Calu3 (cell line): ENCODE data around the gene UNC13C. TPM values are rescaled to one million over a fixed set of nuclear protein-coding genes. Genes with fewer than 3 reads are reported as not detected.

Experiments
- BruUV-seq: library from RNA; stranded (reverse); fragments of 400-500 nt; replicated peaks from 2 replicates; lab custom pipeline; 2021; lab: Mats Ljungman, UMichigan
- CTCF ChIA-PET: fragments of 300-600 bp; sonication (Branson Sonifier 250); formaldehyde crosslinking; loops from one replicate; lab custom pipeline; 2022; ENCODE audit warnings: antibody characterized with exemption; lab: Charles Lee
- DNase-seq: peaks from one replicate; pipeline ENCODE4 v3.0.0; 2022
- H3K27ac Mint-ChIP-seq: one replicate; pipeline ENCODE4 v1.8.0; 2022; ENCODE audit warnings: mixed read lengths; ENCODE audit not compliant: unreplicated experiment
- H3K27me3 Mint-ChIP-seq: one replicate; pipeline ENCODE4 v1.8.0; 2022; ENCODE audit warnings: mixed read lengths; ENCODE audit not compliant: unreplicated experiment
- H3K36me3 Mint-ChIP-seq: one replicate; pipeline ENCODE4 v1.8.0; 2022; ENCODE audit warnings: mild to moderate bottlenecking, moderate library complexity, mixed read lengths; ENCODE audit not compliant: insufficient read depth, unreplicated experiment
- H3K4me1 Mint-ChIP-seq: one replicate; pipeline ENCODE4 v1.8.0; 2022; ENCODE audit warnings: mild to moderate bottlenecking, low read depth, mixed read lengths; ENCODE audit not compliant: unreplicated experiment
- H3K4me3 Mint-ChIP-seq: one replicate; pipeline ENCODE4 v1.8.0; 2022; ENCODE audit warnings: mild to moderate bottlenecking, low read depth, moderate library complexity, mixed read lengths; ENCODE audit not compliant: unreplicated experiment
- H3K9me3 Mint-ChIP-seq: one replicate; pipeline ENCODE4 v1.8.0; 2022; ENCODE audit warnings: low read depth, mixed read lengths; ENCODE audit not compliant: unreplicated experiment
- CTCF ChIP-seq: fragments of 200-600 bp; IDR thresholded peaks from one replicate; pipeline ENCODE4 v1.8.0; 2022; ENCODE audit warnings: antibody characterized with exemption; ENCODE audit not compliant: unreplicated experiment
- intact Hi-C: fragments of 100-400 bp; cut with micrococcal nuclease; formaldehyde crosslinking; loops from one replicate; pipeline ENCODE4 v1.10.0; 2022; ENCODE audit not compliant: unreplicated experiment
- total RNA-seq: library from RNA; stranded (reverse); gene quantifications from 2 replicates; pipeline ENCODE4 v1.2.3, GENCODE V29; 2022

Gene UNC13C
- total RNA-seq, 1 experiment from 2014 or later = 0.38 TPM

- H3K27me3 Mint-ChIP-seq = no peaks in the 10 kb centered on the region
- BruUV-seq = no TSS peak
- no peaks in the 10 kb centered on the region for H3K36me3 Mint-ChIP-seq
- no peaks in the 10 kb centered on the region for H3K9me3 Mint-ChIP-seq
- intact Hi-C loops = loop anchor here (10.0 kb wide), 1 partner anchor 186 kb away; no protein-coding TSS in a partner anchor
- no peak for TF ChIP-seq CTCF
- no peak for DNase-seq
- CTCF ChIA-PET = no interaction called here
- no peak overlapping the region for H3K4me3 Mint-ChIP-seq
- no peak overlapping the region for H3K27ac Mint-ChIP-seq
- no peaks in the 10 kb centered on the region for H3K4me1 Mint-ChIP-seq
These were observed 110.6 kb downstream of the UNC13C start for GRCh38 chr15:54088837-54089236.

- BruUV-seq = no TSS peak
- Mint-ChIP-seq H3K9me3 (peaks cover 4% of the 10 kb centered on the region), H3K27me3 (no peaks in the 10 kb centered on the region), H3K27ac (no peak overlapping the region), H3K4me3 (no peak overlapping the region), H3K4me1 (no peaks in the 10 kb centered on the region), H3K36me3 (no peaks in the 10 kb centered on the region)
- intact Hi-C loops = loop anchor here (10.0 kb wide), 1 partner anchor 185 kb away; no protein-coding TSS in a partner anchor
- CTCF ChIA-PET = no interaction called here
- no peak for DNase-seq
- TF ChIP-seq CTCF = no peak
These were observed 111.5 kb downstream of the UNC13C start for GRCh38 chr15:54089776-54090175.

GRCh38 chr15:54091651-54092050 lies 113.4 kb downstream of the UNC13C start:
- DNase-seq = no peak
- peaks cover 4% of the 10 kb centered on the region for H3K9me3 Mint-ChIP-seq
- intact Hi-C loops = no loop called here
- no peak overlapping the region for H3K27ac Mint-ChIP-seq
- no peaks in the 10 kb centered on the region for H3K4me1 Mint-ChIP-seq
- no peak overlapping the region for H3K4me3 Mint-ChIP-seq
- no peaks in the 10 kb centered on the region for H3K27me3 Mint-ChIP-seq
- no TSS peak for BruUV-seq
- no peak for TF ChIP-seq CTCF
- CTCF ChIA-PET = no interaction called here
- no peaks in the 10 kb centered on the region for H3K36me3 Mint-ChIP-seq

GRCh38 chr15:54094661-54095060 lies 116.4 kb downstream of the UNC13C start:
- no peak for TF ChIP-seq CTCF
- Mint-ChIP-seq H3K9me3 (peaks cover 7% of the 10 kb centered on the region), H3K4me1 (no peaks in the 10 kb centered on the region), H3K36me3 (no peaks in the 10 kb centered on the region), H3K4me3 (no peak overlapping the region), H3K27ac (no peak overlapping the region), H3K27me3 (no peaks in the 10 kb centered on the region)
- intact Hi-C loops = no loop called here
- DNase-seq = no peak
- BruUV-seq = no TSS peak
- CTCF ChIA-PET = interaction anchor here (1.7 kb wide), 1 partner anchor 12 kb away, joined by 5 read pairs; no protein-coding TSS in a partner anchor
